Medulla oblongata (tissue), 1 donor: ENCODE results near the gene DCANP1.

Experiments
- DNase-seq: peaks from one replicate; pipeline ENCODE4 v3.0.0-alpha.2; 2015; ENCODE audit errors: extremely low spot score

The DCANP1 gene

GRCh38 chr5:135480511-135480910 lies 33.4 kb upstream of the DCANP1 start:
- DNase-seq, result no peak

- DNase-seq, result no peak
Observed at GRCh38 chr5:135478938-135479337, 31.8 kb upstream of the DCANP1 start.

GRCh38 chr5:135477613-135478066 lies 30.5 kb upstream of the DCANP1 start:
- no peak for DNase-seq

GRCh38 chr5:135476615-135477581 lies 29.8 kb upstream of the DCANP1 start:
- no peak for DNase-seq

GRCh38 chr5:135473956-135474670 lies 27.0 kb upstream of the DCANP1 start:
- no peak for DNase-seq

- no peak for DNase-seq
Observed at GRCh38 chr5:135472141-135472540, 25.0 kb upstream of the DCANP1 start.

GRCh38 chr5:135471726-135472125 lies 24.6 kb upstream of the DCANP1 start:
- no peak for DNase-seq

GRCh38 chr5:135469911-135470310 lies 22.8 kb upstream of the DCANP1 start:
- no peak for DNase-seq

GRCh38 chr5:135468541-135468940 lies 21.4 kb upstream of the DCANP1 start:
- no peak for DNase-seq

- no peak for DNase-seq
Observed at GRCh38 chr5:135467871-135468485, 20.8 kb upstream of the DCANP1 start.

GRCh38 chr5:135467051-135467625 lies 20.0 kb upstream of the DCANP1 start:
- DNase-seq, result no peak

- DNase-seq, result peak; percentile 77
Observed at GRCh38 chr5:135466178-135467050, 19.3 kb upstream of the DCANP1 start.

GRCh38 chr5:135465391-135466122 lies 18.4 kb upstream of the DCANP1 start:
- DNase-seq, result no peak

GRCh38 chr5:135462304-135462703 lies 15.2 kb upstream of the DCANP1 start:
- DNase-seq, result peak; percentile 66

- DNase-seq, result no peak
Observed at GRCh38 chr5:135461481-135462151, 14.5 kb upstream of the DCANP1 start.

- no peak for DNase-seq
Observed at GRCh38 chr5:135460246-135461033, 13.3 kb upstream of the DCANP1 start.

- peak; percentile 40 for DNase-seq
Observed at GRCh38 chr5:135458921-135459331, 11.8 kb upstream of the DCANP1 start.

- DNase-seq, result no peak
Observed at GRCh38 chr5:135458356-135458755, 11.2 kb upstream of the DCANP1 start.
